B cell (primary cell): ENCODE data around the gene CNNM4. TPM values are rescaled to one million over a fixed set of nuclear protein-coding genes. Genes with fewer than 3 reads are reported as not detected.

Experiments used
- ATAC-seq: fragments of 200-7000 bp; cut with Tn5 transposase; one replicate; pipeline ENCODE4 v1.10.0; 2021; ENCODE audit warnings: low read depth, mild to moderate bottlenecking, moderate number of reproducible peaks, moderate library complexity
- CTCF ChIA-PET: fragments of 350-600 bp; sonication (Branson Sonifier 250); formaldehyde crosslinking; loops from one replicate; lab custom pipeline; 2021; ENCODE audit warnings: antibody characterized with exemption, inconsistent platforms; lab: Charles Lee
- POLR2A ChIA-PET: fragments of 350-600 bp; sonication (Branson Sonifier 250); formaldehyde crosslinking; loops from one replicate; lab custom pipeline; 2021; ENCODE audit warnings: antibody characterized with exemption; lab: Charles Lee
- DNase-seq: peaks from one replicate; pipeline ENCODE4 v3.0.0; 2013
- H2AFZ ChIP-seq: 2 replicates; pipeline ENCODE4 v1.6.1; 2012; ENCODE audit warnings: mild to moderate bottlenecking, low read depth, low read length; ENCODE audit not compliant: insufficient read depth, poor library complexity, severe bottlenecking
- H3K27ac ChIP-seq, 2 donors: 1 replicate in 1 of 2; 2 replicates in 1 of 2; pipeline ENCODE4 v1.5.1; 2012 to 2013; ENCODE audit warnings: low read length in 2 of 2, mild to moderate bottlenecking in 2 of 2, moderate library complexity in 1 of 2
- H3K27me3 ChIP-seq, 4 experiments: fragments of 200-600 bp in 1 of 4; sonication (generic) in 1 of 4; replicated peaks in 1 of 4; 1 replicate in 2 of 4; 2 replicates in 2 of 4; pipeline versions ENCODE4 v1.6.1 to v1.7.0; 2013 to 2016; ENCODE audit warnings: low read length in 3 of 4, mild to moderate bottlenecking in 2 of 4, mixed read lengths in 1 of 4, moderate library complexity in 1 of 4; ENCODE audit not compliant: insufficient read depth in 4 of 4, control insufficient read depth in 3 of 4; ENCODE audit errors: control extremely low read depth in 1 of 4
- H3K36me3 ChIP-seq, 2 experiments: replicated peaks in 1 of 2; 1 replicate in 1 of 2; 2 replicates in 1 of 2; pipeline versions ENCODE4 v1.6.1 to v1.7.1; 2013; ENCODE audit warnings: low read length in 1 of 2; ENCODE audit not compliant: insufficient read depth in 2 of 2, control insufficient read depth in 1 of 2; ENCODE audit errors: control extremely low read depth in 1 of 2, extremely low read depth in 1 of 2
- H3K4me1 ChIP-seq, 2 donors: fragments of 200-600 bp in 1 of 2; sonication (generic) in 1 of 2; 1 replicate in 1 of 2; 2 replicates in 1 of 2; pipeline versions ENCODE4 v1.5.1 to v1.6.1; 2013 to 2017; ENCODE audit warnings: low read length in 2 of 2; ENCODE audit not compliant: control insufficient read depth in 2 of 2, insufficient read depth in 2 of 2
- H3K4me2 ChIP-seq: replicated peaks from 2 replicates; pipeline ENCODE3; 2012; ENCODE audit warnings: mild to moderate bottlenecking, low read depth, low read length; ENCODE audit not compliant: poor library complexity, severe bottlenecking
- H3K4me3 ChIP-seq, 5 experiments: fragments of 200-600 bp in 1 of 5; sonication (generic) in 1 of 5; 1 replicate in 3 of 5; 2 replicates in 2 of 5; pipeline versions ENCODE4 v1.5.1 to v1.7.0; 2011 to 2016; ENCODE audit warnings: low read length in 4 of 5, mild to moderate bottlenecking in 4 of 5, low read depth in 2 of 5, control low read depth in 1 of 5, moderate library complexity in 1 of 5; ENCODE audit not compliant: insufficient read depth in 1 of 5; ENCODE audit errors: control extremely low read depth in 1 of 5, extremely low read depth in 1 of 5
- H3K79me2 ChIP-seq: fragments of 200-600 bp; sonication (generic); one replicate; pipeline ENCODE4 v1.6.0; 2016; ENCODE audit warnings: low read length; ENCODE audit not compliant: control insufficient read depth, insufficient read depth
- H3K9ac ChIP-seq: fragments of 200-600 bp; sonication (generic); 2 replicates; pipeline ENCODE4 v1.6.1; 2017; ENCODE audit warnings: mild to moderate bottlenecking, low read length, moderate library complexity
- H3K9me3 ChIP-seq, 3 donors: one replicate each; pipeline versions ENCODE4 v1.6.1 to v1.7.1; 2013; ENCODE audit warnings: low read length in 2 of 3; ENCODE audit not compliant: control insufficient read depth in 2 of 3, insufficient read depth in 1 of 3; ENCODE audit errors: control extremely low read depth in 1 of 3
- H4K20me1 ChIP-seq: 2 replicates; pipeline ENCODE4 v1.6.0; 2012; ENCODE audit warnings: mild to moderate bottlenecking, low read length; ENCODE audit not compliant: insufficient read depth, control insufficient read depth, poor library complexity, severe bottlenecking
- H3K27ac Mint-ChIP-seq: one replicate; pipeline ENCODE4 v1.8.0; 2021; ENCODE audit warnings: mixed read lengths
- H3K27me3 Mint-ChIP-seq: one replicate; pipeline ENCODE4 v1.8.0; 2021; ENCODE audit warnings: mixed read lengths
- H3K4me1 Mint-ChIP-seq: one replicate; pipeline ENCODE4 v1.8.0; 2021; ENCODE audit warnings: mixed read lengths
- H3K4me3 Mint-ChIP-seq: one replicate; pipeline ENCODE4 v1.8.0; 2021; ENCODE audit warnings: mixed read lengths
- H3K9me3 Mint-ChIP-seq: one replicate; pipeline ENCODE4 v1.8.0; 2022; ENCODE audit warnings: mixed read lengths; ENCODE audit not compliant: insufficient read depth
- EZH2 ChIP-seq: IDR thresholded peaks from 2 replicates; pipeline ENCODE4 v1.6.1; 2012; ENCODE audit warnings: borderline replicate concordance, low read depth, mild to moderate bottlenecking, moderate library complexity, low read length; ENCODE audit not compliant: insufficient read depth, poor library complexity, severe bottlenecking
- WGBS: methylation state at CpG from one replicate; pipeline ENCODE4 v1.1.5; 2013; ENCODE audit warnings: missing lambda C conversion rate; ENCODE audit not compliant: insufficient coverage; 5-methylcytosine and 5-hydroxymethylcytosine counted together
- intact Hi-C: fragments of 100-400 bp; cut with micrococcal nuclease; formaldehyde crosslinking; loops from one replicate; pipeline ENCODE4 v1.10.0; 2022
- polyA plus RNA-seq: library from polyadenylated mRNA; depleted of rRNA; stranded (reverse); fragments of >200 nt; gene quantifications from 2 replicates; pipeline ENCODE4 v1.2.3, GENCODE V29; 2012
- total RNA-seq, 2 donors: library from RNA; stranded (reverse); fragments of 120-200 nt in 1 of 2; gene quantifications; 1 replicate in 1 of 2; 2 replicates in 1 of 2; pipeline versions ENCODE4 v1.2.3 to v1.2.4, GENCODE V29; 2013 to 2022
- TF ChIP-seq, protein P1 (sequence below): fragments of 200-600 bp; IDR thresholded peaks from one replicate; pipeline ENCODE4 v1.8.0; 2022; ENCODE audit warnings: antibody characterized with exemption, mild to moderate bottlenecking

CNNM4 gene
- total and polyA plus RNA-seq, 2 donors (not counting 1 experiment from before 2014, with no cell fraction given) = 15.1 to 24.0 TPM

GRCh38 chr2:96789245-96789617, 28.5 kb downstream of the CNNM4 start:
- peaks cover 30% of the 10 kb centered on the region for H3K79me2 ChIP-seq
- WGBS = 91% methylated on average over 6 of the region's 6 CpGs
- H3K4me3 Mint-ChIP-seq = no peak overlapping the region
- no peak for ATAC-seq
- no peaks in the 10 kb centered on the region for H3K36me3 ChIP-seq
- no peak overlapping the region for H3K4me3 ChIP-seq
- H4K20me1 ChIP-seq = peaks cover 16% of the 10 kb centered on the region
- CTCF ChIA-PET = no interaction called here
- no peak overlapping the region for H3K4me2 ChIP-seq
- no peaks in the 10 kb centered on the region for H3K27me3 ChIP-seq
- no peak for DNase-seq
- H3K27me3 Mint-ChIP-seq = no peaks in the 10 kb centered on the region
- TF ChIP-seq, protein P1, sequence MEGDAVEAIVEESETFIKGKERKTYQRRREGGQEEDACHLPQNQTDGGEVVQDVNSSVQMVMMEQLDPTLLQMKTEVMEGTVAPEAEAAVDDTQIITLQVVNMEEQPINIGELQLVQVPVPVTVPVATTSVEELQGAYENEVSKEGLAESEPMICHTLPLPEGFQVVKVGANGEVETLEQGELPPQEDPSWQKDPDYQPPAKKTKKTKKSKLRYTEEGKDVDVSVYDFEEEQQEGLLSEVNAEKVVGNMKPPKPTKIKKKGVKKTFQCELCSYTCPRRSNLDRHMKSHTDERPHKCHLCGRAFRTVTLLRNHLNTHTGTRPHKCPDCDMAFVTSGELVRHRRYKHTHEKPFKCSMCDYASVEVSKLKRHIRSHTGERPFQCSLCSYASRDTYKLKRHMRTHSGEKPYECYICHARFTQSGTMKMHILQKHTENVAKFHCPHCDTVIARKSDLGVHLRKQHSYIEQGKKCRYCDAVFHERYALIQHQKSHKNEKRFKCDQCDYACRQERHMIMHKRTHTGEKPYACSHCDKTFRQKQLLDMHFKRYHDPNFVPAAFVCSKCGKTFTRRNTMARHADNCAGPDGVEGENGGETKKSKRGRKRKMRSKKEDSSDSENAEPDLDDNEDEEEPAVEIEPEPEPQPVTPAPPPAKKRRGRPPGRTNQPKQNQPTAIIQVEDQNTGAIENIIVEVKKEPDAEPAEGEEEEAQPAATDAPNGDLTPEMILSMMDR = no peak
- no peak for TF ChIP-seq EZH2
- POLR2A ChIA-PET = no interaction called here
- H3K27ac Mint-ChIP-seq = no peak overlapping the region
- no peak overlapping the region for H3K27ac ChIP-seq
- H3K4me1 Mint-ChIP-seq = peaks cover 2% of the 10 kb centered on the region
- H3K9me3 ChIP-seq = no peaks in the 10 kb centered on the region
- no peak overlapping the region for H3K9ac ChIP-seq
- intact Hi-C loops = no loop called here
- no peaks in the 10 kb centered on the region for H3K9me3 Mint-ChIP-seq
- no peak overlapping the region for H2AFZ ChIP-seq
- no peaks in the 10 kb centered on the region for H3K4me1 ChIP-seq

- POLR2A ChIA-PET = no interaction called here
- ATAC-seq (no peak), DNase-seq (no peak)
- CTCF ChIA-PET = interaction anchor here (1.3 kb wide), 1 partner anchor 19 kb away, joined by 5 read pairs; no protein-coding TSS in a partner anchor
- peak overlapping the region; percentile 11 for H3K27ac Mint-ChIP-seq
- H3K79me2 ChIP-seq = peaks cover 15% of the 10 kb centered on the region
- intact Hi-C loops = no loop called here
- no peak overlapping the region for H3K4me2 ChIP-seq
- TF ChIP-seq, protein P1 = no peak
- H3K27me3 ChIP-seq = no peaks in the 10 kb centered on the region
- peaks cover 2% of the 10 kb centered on the region for H3K4me1 Mint-ChIP-seq
- no peaks in the 10 kb centered on the region for H3K9me3 ChIP-seq
- no peaks in the 10 kb centered on the region for H3K27me3 Mint-ChIP-seq
- H3K4me3 Mint-ChIP-seq = no peak overlapping the region
- no peak overlapping the region for H2AFZ ChIP-seq
- H4K20me1 ChIP-seq = peaks cover 11% of the 10 kb centered on the region
- no peak overlapping the region for H3K4me3 ChIP-seq
- H3K4me1 ChIP-seq = no peaks in the 10 kb centered on the region
- H3K9ac ChIP-seq = no peak overlapping the region
- WGBS = 96% methylated on average over 16 of the region's 17 CpGs
- H3K27ac ChIP-seq = no peak overlapping the region
- H3K9me3 Mint-ChIP-seq = no peaks in the 10 kb centered on the region
- peaks cover 0 to 10% of the 10 kb centered on the region in 2 experiments for H3K36me3 ChIP-seq
Observed at GRCh38 chr2:96792772-96793749, 32.4 kb downstream of the CNNM4 start.
